ENCODE data around the gene TTYH1.
"Not testable (repeated sequence)": the region's sequence is repeated elsewhere in the genome, so short reads cannot be mapped to it uniquely, and the experiment has no call there.

TTYH1 gene

GRCh38 chr19:54446349-54446748, 31.1 kb downstream of the TTYH1 start:
- DNase-seq = not testable (repeated sequence)

DNA sequence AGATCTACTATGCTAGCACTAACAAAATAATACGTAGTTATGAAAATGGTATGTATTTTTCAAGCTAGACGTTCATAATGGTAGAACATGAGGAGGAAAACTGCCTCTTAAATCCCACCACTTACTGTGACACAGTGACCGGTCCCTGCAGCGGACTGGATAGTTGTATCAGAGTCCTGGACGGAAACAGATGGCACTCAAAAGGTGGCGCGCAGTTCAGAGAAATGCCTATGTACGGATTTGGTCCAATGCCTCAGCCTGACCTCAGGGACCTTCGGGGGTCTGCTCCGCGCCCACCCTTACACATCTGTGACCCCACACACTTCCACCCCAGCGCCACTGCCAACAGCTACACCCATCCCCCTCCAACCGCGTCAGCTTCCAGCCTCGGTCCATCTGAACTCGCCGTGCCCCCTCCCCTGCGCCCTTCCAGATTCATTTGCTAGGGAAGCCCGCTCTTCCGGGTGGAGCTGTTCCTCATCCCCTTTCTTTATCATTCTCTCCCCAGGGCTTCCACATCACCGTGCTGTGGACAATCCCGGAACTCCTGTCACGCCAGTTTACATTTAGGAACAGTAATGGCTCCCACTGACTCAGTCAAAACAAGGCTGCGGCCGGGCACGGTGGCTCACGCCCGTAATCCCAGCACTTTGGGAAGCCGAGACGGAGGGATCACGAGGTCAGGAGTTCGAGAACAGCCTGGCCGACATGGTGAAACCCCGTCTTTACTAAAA, 32.9 kb downstream of the TTYH1 start:
- DNase-seq = no peak

DNA sequence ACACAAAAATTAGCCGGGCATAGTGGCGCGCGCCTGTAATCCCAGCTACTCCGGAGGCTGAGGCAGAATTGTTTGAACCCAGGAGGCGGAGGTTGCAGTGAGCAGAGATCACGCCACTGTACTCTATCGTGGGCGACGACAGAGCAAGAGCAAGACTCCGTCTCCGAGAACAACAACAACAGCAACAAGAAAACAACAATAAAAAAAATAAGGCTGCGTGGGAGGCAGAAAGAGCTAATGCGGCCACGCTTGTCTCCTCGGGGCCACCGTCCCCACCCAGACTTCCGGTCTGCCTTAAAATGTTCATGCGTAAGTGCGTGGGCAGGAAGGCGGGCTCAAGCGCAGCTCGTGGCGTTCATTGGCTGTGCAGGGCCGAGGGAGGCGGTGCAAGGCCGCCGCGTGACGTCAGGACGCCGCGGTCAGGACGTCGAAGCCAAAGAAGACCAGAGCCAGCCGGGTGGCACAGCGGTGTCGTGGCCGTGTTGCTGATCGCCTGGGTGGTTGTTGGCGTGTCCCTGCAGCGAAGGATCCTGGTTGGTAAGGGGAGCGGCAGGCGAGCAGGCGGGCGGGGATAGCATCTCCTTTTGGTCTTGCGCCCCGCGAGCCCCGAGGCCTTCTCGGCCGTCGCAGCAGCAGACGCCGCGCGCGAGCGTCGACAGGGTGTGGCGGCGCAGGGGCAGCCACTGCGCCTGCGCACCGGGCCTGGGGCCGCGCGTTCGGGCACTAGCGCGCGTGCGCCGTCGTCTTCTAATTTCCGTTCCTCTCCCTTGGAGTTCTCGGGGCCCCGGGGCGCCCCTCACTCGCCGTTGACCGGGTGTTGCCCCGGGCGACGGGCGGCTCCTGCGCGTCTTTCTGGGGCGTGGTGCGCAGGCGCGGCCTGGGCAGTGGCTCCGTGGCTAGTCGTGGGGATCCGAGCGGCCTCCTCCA, 33.8 kb downstream of the TTYH1 start, which contains the start of gene LENG8:
LENG8 (plus strand) TSS at position 426 of the 927 bp plus-strand sequence. CDS start 2,146 bp downstream, outside the sequence.
- DNase-seq = peak; percentile 91 to 96 (median 93)

DNA sequence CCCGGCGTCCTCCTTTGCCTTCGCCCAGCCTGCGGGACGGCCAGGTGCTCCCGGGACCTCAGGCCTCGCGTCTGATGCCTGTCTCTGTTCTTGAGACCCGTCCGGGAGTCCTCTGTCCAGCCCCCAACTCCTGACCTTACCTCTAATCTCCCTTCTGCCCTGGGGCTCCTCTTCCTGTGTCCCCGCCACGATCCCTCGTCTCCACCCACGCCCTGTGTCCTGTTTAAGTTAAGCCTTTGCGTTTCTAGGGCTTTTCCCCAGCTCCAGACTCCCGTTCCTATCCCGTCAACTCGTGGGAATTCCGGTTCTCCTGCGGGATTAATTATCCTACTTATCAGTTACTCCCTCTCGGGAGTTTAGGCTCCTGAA, 34.4 kb downstream of the TTYH1 start:
- no peak for DNase-seq

GRCh38 chr19:54451331-54451871, 36.1 kb downstream of the TTYH1 start:
- DNase-seq = no peak

- no peak for DNase-seq
These were observed 36.7 kb downstream of the TTYH1 start for GRCh38 chr19:54451997-54452396.

DNA sequence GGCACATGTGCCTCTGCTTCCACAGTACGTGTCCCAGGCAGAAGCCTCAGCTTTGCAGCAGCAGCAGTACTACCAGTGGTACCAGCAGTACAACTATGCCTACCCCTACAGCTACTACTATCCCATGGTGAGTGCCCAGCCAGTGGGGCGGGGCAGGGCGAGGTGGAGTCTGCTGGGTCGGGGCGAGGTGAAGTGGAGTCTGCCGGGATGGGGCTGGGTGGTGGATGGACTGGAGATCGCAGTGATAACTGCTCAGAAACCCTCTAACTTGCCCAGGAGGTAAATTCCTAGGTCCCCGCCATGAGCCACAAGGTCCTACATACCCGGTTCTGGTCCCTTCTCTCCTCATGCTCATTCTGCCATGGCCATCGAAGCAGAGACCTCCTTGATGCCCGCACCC, 37.4 kb downstream of the TTYH1 start:
- DNase-seq = no peak

DNA sequence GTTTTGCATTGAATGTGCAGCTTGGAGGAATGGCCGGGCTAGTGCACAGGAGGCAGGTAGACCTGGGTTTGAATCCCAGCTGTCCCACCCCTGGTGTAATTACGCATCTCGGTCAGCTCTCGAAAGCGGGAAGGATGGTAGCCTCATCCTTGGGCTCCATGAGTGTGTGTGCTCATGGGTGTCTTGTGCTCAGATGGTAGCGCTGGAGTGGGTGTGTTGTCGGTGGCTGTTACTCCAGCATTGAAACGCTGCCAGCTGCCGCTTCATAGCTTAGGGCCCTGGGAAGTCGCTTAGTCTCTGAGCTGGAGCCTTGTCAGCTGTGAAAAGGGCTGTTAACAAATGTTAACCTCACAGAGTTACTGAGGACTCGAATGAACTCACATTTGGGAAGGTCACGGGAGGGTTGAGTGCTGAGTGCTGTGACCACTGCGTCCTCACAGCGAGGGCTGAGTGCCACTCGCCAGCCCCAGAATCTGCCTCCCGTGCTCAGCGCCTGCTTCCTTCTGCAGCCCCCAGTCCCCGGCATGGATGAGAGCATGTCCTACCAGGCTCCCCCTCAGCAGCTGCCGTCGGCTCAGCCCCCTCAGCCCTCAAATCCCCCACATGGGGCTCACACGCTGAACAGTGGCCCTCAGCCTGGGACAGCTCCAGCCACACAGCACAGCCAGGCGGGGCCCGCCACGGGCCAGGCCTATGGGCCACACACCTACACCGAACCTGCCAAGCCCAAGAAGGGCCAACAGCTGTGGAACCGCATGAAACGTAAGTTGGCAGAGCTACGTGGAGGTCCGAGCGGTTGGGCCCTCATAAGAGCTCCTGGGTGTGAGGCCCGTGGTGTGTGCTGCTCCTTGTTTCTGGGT, 38.9 kb downstream of the TTYH1 start:
- no peak for DNase-seq

- DNase-seq = no peak
These were observed 39.8 kb downstream of the TTYH1 start for GRCh38 chr19:54454781-54455675.

- no peak for DNase-seq
These were observed 40.6 kb downstream of the TTYH1 start for GRCh38 chr19:54455786-54456422.

- DNase-seq = no peak
These were observed 41.4 kb downstream of the TTYH1 start for GRCh38 chr19:54456423-54457373.

GRCh38 chr19:54457773-54458647, 42.7 kb downstream of the TTYH1 start:
- no peak for DNase-seq

DNA sequence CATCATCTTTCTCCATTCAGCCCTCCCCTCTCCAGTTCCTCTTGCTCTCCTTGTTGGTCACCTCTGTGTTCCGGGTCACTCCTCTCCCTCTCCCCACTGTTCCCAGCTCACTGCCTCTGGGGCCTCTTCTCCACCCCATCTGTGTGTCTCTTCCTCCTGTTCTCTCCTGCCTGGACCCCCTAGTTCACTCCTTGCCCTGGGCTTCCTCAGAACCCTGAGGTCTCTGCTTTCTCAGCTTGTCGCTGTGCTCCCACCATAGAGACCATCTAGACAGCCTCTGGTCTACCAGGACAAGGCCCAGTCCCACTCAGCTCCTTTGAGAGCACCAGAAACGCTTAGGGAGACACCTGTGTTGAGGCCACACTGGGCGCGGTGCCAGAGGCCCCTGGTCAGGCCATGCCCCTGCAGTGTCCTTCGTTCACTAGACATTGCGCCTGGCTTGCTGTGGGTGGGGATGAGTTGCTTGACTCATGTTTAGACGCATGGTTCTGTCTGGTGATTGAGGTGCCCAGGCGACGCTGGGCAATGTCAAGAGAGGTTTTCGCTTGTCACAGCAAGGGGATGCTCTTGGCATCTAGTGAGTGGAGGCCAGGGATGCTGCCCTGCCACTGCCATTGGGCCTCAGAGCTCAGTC, 43.5 kb downstream of the TTYH1 start:
- no peak for DNase-seq

- no peak for DNase-seq
These were observed 44.3 kb downstream of the TTYH1 start for GRCh38 chr19:54459282-54460229.

DNA sequence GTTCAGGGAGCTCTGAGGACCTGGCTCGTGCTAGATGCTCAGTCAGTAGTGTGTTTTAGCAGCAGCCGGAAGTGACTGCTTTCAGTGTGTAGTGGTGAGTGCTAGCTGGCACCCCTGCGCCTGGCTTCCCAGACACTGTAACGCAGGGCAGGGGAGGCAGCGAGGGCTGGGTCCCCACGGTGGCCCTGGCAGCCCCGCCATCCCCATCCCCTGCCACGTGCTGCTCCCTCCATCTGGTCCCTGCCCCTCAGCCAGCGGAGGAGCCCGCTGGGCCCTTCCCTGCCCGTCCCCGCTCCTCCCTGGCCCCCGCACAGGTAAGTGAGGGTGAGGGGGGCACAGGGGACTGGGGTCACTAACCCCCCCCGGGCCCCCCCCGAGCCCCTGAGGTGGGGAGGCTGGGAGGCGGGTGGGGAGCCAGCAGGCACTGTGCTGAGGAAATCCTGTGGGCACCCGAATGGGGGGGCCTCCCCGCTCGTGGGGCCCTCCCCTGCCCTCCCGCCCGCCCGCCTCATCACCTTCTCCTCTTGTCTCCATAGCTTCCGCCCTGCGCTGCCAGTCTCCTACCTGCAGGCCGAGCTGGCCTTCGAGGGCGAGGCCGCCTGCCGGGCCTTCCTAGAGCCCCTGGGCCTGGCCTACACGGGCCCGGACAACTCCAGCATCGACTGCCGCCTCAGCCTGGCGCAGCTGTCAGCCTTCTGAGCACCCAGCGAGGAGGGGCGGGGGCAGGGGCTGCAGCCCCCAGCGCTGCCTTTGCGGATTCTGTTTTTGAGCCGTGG, 45.2 kb downstream of the TTYH1 start:
- no peak for DNase-seq

- DNase-seq = no peak
These were observed 45.9 kb downstream of the TTYH1 start for GRCh38 chr19:54461210-54461609.
